ENCODE data around the gene DSCAML1.

DSCAML1 gene

DNA sequence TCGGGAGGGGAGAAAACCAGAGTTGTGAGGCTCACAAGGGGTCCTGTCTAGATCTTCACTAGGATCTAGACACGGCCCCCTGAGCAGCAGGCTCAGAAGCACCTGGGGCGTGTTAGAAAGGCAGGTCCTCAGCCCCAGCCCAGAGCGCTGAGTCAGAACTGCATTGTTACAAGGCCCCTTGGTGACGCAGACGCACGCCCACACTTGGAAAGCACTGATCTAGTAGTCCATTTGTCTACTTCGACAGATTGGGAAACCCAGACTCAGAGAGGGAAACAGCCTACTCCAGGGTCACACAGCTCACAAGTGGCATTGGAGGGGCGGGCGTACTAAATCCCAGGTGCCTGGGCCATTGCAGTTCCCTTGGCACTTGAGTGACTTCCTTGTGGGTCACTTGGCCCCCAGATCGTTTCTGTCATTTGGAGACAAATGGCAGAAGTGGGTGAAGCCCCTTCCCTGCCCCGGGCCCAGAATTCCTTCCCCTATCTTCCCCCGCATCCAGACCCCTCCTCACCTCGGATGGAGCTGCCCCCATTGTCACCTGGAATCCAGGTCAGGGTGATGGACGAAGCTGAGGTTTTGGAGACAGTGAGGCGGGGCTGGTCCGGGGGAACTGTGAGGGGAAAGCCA is 358.5 kb downstream of the DSCAML1 start:
- no peak for DNase-seq

DNA sequence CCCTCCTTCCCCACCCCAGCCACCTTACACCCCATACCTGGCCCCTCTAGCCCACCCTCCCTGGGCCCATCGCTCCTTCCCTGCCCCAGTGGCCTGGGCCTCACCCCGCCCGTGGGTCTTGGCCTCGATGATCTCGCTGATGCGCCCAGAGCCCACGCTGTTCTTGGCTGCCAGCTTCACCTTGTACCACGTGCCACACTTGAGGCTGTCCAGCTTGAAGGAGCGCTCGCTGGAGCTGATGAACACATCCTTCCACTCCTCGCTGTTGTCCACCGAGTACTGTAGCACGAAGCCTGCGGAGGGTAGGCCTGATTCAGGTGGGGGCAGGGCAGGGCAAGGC is 359.3 kb downstream of the DSCAML1 start:
- DNase-seq, result no peak

GRCh38 chr11:117437041-117437790 is 359.8 kb downstream of the DSCAML1 start:
- no peak for DNase-seq

- DNase-seq, result no peak
These were observed 361.7 kb downstream of the DSCAML1 start for GRCh38 chr11:117435326-117435725.

GRCh38 chr11:117434481-117434880 is 362.5 kb downstream of the DSCAML1 start:
- no peak for DNase-seq

- no peak for DNase-seq
These were observed 363.3 kb downstream of the DSCAML1 start for GRCh38 chr11:117433717-117434116.

- no peak for DNase-seq
These were observed 365.6 kb downstream of the DSCAML1 start for GRCh38 chr11:117431436-117431835.

GRCh38 chr11:117430293-117430955 is 366.6 kb downstream of the DSCAML1 start:
- no peak for DNase-seq

- DNase-seq, result no peak
These were observed 368.2 kb downstream of the DSCAML1 start for GRCh38 chr11:117428856-117429229.

DNA sequence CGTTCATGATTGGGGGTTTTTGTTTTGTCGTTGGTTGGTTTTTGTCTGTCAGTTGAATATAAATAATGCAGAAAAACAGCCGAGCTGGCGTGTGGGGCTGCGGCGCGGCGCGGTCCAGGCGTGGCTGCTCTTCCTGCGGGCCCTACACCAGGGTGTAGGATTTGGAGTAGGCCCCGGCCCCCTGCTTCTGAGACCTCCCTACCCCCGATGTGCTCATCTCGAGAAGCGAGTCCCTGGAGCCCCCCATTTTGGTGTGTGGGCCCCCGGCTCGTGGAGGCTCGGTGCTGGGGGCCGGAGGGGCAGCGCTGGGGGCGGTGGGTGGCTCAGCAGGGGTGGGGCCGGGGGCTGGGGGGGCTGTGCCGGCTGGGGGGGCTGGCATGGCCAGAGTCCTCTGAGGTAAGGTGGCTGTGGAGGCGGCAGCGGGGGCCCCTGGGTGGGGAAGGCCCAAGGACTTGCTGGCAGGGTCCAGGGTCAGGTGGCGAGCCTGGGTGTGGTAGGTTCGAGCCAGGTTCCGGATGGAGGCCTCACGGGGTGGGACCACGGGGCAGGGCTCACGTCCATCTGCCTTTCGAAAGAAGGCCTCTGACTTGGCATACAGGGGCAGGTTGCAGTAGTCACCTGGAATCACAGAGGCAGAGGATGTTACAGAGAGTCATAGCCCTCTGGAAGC is 368.7 kb downstream of the DSCAML1 start:
- no peak for DNase-seq

GRCh38 chr11:117427356-117427874 is 369.6 kb downstream of the DSCAML1 start:
- DNase-seq, result no peak

GRCh38 chr11:117426941-117427340 is 370.1 kb downstream of the DSCAML1 start:
- no peak for DNase-seq

GRCh38 chr11:117426297-117426685 is 370.7 kb downstream of the DSCAML1 start:
- DNase-seq, result peak; percentile 56

- DNase-seq, result no peak
These were observed 371.2 kb downstream of the DSCAML1 start for GRCh38 chr11:117425679-117426296.

DNA sequence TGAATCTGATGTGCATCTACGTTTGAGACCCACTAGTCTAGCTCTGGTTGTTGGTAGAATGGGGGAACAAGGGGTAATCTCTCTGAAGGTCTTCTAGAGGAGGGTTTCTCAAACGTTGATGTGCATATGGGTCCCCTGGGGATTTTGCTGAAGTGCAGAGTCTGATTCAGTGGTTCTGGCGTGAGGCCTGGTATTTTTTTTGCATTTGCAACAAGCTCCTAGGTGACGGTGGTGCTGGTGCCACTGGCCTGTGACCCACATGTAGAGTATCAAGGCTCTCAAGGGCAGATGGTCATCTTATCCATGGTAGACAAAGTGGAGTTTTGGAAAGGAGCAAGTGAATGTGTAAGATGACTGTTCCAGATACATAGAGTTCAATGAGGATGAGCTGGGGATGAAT is 372.2 kb downstream of the DSCAML1 start:
- no peak for DNase-seq

DNA sequence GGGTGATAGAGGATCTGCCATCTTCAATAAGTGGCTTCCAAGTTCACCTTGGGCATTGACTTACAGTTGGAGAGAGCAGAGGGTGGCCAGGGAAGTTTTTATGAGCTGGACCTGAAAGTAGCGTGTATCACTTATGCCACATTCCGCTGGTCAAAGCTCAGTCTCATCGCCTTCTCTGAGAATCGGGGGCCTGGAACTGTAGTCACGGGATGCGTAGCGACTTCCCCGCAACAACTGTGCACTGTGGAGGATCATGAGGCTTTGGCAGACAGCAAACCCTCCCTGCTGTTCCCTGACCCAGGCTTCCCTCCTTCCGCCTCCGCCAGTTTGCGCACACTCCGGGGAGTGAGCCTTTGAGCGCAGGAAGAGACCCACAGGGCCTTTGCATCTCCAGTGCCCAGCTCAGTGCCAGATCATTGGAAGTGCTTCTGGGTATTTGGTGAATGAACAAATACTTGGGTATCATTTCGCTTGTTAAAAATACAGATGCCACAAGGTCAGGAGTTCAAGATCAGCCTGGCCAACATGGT is 373.9 kb downstream of the DSCAML1 start:
- no peak for DNase-seq

DNA sequence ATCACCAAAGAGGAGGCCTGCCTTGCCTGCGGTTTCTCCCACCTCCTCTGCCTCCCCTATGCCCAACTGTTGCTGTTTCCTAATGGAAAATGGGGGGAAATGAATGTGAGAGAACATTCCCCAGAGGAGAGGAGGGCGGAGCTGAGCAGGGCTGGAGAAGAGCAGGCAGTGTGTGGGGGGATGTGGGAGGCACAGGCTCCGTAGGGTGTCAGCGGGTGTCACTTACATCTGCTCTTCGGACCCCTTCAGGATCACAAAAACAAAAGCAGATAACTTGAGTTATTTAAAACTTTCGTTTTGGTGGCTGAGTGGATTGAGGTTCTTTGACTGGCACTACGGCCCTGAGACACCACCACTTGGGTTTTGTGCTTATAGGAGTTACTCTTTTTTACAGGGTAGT is 375.5 kb downstream of the DSCAML1 start:
- DNase-seq, result no peak

- no peak for DNase-seq
These were observed 376.0 kb downstream of the DSCAML1 start for GRCh38 chr11:117421041-117421440.

DNA sequence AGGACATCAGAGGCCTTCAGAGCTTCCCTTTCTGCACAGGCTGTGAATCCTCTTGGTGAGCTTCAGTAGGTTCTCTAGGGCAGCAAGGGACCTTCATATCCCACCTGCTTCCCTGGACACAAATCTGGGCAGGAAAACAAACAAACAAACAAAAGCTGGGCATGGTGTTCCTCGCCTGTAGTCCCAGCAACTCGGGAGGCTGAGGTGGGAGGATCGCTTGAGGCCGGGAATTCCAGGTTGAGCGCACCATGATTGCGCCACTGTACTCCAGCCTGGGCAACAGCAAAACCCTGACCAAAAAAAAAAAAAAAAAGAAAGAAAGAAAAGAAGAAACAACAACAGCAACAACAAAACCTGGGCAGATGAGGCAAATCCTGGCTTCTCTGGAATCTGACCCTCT is 376.4 kb downstream of the DSCAML1 start:
- no peak for DNase-seq

GRCh38 chr11:117420143-117420485 is 376.9 kb downstream of the DSCAML1 start:
- DNase-seq, result no peak

DNA sequence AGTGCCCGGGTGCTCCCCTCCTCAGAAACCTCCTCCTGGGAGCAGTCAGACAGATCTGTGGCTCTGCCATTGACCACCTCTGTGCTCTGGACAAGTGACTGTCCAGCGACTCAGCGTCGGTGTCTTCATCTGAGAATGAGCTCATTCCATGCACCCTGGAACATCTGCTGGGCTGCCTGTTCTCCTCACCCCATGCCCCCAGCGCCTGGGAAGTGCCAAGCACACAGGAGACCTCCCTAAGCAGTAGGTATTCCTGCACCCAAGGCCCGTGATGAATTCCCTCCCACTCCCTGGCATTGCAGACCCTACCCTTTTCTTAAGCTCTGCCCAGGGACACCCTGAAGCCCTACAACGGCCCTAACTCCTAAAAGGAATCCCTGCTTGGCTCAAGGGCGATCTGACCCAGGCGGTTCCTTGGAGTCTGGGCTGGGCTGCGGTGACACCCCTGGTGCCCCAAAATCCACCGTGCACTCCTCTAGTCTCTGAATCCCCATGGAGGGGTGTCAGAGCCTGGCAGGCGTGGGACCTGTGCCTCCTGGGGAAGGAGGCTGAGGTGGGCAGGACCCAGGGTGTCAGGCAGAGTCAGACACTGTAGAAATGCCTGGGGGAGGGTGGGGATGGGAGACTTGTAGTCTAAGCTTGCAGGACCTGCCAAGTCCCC is 377.4 kb downstream of the DSCAML1 start:
- no peak for DNase-seq

DNA sequence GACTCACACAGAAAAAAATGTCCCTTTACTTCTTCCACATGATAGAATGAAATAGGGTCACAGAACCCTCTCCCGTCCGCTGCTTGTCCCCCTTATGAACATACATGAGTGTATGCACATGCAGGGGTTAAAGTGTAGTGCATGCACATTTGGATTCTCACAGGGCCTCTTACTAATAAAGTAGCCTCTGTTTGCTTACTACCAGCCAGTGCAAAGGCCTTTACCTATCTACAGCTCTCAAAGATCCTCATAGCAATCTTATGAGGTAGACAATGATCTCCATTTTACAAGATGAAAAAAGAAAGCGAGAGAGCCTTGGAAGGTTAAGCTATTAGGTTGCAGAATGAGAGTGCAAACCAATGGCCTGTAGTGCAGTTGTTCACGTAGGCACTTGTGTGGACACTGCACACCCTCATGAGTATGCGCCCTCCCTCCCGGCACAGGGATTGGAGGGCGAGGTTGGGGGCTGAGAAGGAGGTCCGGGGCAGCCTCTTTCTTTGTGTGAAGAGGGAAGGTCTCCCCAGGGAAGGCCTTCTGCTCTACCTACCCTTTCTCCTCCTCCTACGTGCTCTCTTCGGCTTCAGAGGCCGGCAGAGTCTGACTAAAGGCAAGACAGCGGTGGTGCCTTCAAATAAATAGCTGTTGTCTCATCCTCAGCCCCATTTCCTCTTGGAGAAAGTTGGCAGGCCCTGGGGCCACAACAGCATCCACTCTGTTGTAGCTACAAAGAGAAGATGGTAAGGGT is 378.1 kb downstream of the DSCAML1 start:
- no peak for DNase-seq

Measured in COR-L47 (cell line).